ENCODE data around the gene DBI.
A peak's percentile ranks its signal among the peaks of the same experiment; 100 is the strongest.

Gene DBI

GRCh38 chr2:119366649-119367471 is at the start of gene DBI, which contains the start of gene C2orf76:
DBI (plus strand) TSS chr2:119366977; CDS start chr2:119367052, 75 bp downstream.
C2orf76 (minus strand) TSS chr2:119366834; CDS start chr2:119339959, 26,875 bp downstream.
- peak; percentile 83 for DNase-seq (ENCODE audit: low read depth, low spot score)

- no peak for DNase-seq (ENCODE audit: low read depth, low spot score)
Measured at GRCh38 chr2:119317554-119317953, 49.2 kb upstream of the DBI start.

GRCh38 chr2:119319593-119319992 is 47.2 kb upstream of the DBI start:
- no peak for DNase-seq (ENCODE audit: low read depth, low spot score)

DNA sequence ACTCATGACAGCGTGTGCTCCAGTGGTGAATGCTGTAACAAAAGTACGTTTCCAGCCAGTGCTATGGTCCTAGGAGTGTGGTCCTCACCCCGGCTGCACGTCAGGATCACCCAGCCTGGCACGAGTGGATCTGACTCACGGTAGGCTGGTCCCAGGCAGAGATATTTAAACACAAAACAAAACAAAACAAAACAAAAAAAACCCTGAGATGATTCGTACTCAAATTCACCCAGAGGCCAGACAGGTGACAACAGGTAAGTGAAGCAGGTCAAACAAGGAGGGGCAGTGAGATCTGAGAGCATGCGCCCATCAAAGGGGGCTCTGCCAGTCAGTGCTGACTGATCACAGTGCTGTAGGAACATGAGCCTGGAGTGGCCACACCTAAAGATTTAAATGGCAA is 43.3 kb upstream of the DBI start:
- no peak for DNase-seq (ENCODE audit: low read depth, low spot score)

DNA sequence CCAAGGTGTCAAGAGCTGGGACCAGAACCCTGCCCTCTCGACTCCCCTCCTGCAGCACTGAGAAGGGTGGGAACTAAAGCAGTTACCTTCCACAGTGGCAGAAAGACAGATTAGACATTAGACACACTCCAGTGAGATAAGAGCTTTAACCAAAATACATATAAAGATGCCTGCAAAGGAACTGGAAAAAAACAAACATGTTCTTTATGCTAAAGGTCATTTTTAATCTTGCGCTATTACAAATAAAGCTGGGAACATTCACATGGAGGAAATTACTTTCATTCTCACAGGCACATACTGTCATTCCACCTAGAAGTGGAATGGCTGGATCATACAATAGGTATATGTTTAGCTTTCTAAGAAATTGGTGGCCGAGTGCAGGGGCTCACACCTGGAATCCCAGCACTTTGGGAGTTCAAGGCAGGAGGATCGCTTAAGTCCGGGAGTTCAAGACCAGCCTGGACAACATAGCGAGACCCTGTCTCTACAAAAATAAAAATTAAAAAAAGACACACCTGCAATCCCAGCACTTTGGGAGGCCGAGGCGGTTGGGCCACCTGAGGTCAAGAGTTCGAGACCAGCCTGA is 42.0 kb upstream of the DBI start:
- DNase-seq (ENCODE audit: low read depth, low spot score): no peak

DNA sequence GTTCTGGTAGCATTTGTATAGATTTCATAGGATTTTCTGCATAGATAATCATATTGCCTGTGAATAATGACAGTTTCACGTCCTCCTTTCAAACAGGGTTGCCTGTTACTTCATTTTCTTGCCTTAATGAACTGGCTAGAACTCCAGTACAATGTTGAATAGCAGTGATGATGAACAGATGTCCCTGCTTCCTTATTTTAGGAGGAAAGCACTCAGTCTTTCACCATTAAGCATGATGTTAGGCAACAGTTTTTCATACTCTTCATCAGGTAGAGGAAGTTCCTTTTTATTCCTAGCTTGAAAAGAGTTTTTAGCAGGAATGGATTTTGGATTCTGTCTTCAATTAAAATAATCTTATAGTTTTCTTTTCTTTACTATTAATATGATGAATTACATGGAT is 39.8 kb upstream of the DBI start:
- no peak for DNase-seq (ENCODE audit: low read depth, low spot score)

DNA sequence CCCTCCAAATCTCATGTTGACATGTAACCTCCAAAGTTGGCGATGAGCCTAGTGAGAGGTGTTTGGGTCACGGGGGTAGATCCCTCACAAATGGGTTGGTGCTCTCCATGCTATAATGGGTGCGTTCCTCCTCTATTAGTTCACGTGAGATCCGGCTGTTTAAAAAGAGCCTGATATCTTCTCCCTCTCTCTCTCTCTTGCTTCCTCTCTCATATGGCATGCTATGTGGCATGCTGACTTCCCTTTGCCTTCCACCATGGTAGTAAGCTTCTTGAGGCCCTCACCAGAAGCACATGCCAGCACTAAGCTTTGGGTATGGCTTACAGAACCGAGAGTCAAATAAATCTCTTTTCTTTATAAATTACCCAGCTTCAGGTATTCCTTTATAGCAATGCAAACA is 39.3 kb upstream of the DBI start:
- no peak for DNase-seq (ENCODE audit: low read depth, low spot score)

- DNase-seq (ENCODE audit: low read depth, low spot score): no peak
Measured at GRCh38 chr2:119332953-119333352, 33.8 kb upstream of the DBI start.

DNA sequence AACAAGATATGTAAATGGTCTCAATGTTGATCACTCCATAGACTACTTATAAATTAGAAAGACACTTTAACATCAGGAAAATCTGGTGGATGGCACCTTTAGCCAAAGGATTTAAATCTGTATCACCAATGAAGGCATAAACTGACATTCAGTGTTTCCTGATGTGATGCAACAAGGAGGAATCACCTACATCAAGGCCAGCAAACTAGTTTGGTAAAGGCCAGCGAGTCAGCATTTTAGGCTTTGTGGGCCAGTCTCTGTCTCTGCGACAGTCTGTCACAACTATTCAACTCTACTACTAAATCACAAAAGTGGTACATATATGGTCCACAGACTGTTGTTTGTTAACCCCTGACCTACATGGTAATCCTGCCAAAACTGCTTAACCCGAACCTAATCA is 33.4 kb upstream of the DBI start:
- DNase-seq (ENCODE audit: low read depth, low spot score): no peak

DNA sequence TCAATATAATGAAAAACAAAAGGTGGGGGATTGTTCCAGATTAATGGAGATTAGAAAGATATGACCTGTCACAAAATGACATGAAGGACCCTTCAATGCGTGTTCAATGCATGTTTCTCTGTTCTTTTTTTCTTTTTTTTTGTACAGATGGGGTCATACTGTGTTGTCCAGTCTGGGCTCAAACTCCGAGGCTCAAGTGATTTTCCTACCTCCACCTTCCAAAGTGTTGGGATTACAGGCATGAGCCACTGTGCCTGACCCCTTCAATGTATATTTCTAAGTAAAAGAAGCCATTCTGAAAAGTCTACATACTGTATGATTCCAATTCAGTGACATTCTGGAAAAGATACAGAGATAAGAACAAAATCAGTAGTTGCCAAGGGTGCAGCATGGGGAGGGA is 32.9 kb upstream of the DBI start:
- no peak for DNase-seq (ENCODE audit: low read depth, low spot score)

DNA sequence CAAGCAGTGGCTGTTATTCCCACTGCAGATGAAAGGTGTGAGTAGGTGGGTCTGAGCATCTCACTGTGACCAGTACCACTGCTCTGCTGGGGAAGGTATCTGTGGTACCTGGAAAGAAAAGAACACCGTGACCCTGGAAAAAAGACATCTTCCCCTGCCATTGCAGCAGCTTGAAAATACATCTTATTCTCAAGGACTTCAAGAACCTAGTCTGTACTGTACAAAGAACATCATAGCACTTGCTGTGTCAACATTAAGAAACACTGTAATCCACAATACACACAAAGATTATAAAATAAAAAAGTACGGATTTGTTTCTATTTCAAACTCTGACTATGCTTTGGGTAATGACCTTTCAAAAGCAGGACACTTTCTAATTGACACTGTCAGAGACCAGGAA is 29.0 kb upstream of the DBI start:
- DNase-seq (ENCODE audit: low read depth, low spot score): no peak

DNA sequence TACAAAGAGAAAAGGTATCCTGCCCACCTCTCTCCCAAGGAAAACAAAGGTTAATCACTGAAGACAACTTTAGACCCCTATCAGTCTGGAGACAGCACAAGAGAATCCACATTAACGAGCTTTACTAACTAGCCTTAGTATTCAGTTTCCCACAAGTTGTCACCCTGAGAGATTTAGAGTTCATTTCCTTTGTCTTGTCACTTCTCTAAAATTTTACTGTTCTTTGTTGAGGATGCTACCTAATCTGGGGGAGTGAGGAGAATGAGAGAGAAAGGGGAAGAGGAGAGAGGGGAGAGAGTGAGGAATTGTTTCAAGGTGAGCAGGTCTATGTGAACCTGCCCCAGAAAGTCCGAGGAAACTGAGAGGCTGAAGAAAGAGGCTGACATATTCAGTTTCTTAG is 28.5 kb upstream of the DBI start:
- DNase-seq (ENCODE audit: low read depth, low spot score): no peak

- peak; percentile 3 for DNase-seq (ENCODE audit: low read depth, low spot score)
Measured at GRCh38 chr2:119338826-119339561, 27.8 kb upstream of the DBI start.

- DNase-seq (ENCODE audit: low read depth, low spot score): no peak
Measured at GRCh38 chr2:119339562-119339923, 27.2 kb upstream of the DBI start.

DNA sequence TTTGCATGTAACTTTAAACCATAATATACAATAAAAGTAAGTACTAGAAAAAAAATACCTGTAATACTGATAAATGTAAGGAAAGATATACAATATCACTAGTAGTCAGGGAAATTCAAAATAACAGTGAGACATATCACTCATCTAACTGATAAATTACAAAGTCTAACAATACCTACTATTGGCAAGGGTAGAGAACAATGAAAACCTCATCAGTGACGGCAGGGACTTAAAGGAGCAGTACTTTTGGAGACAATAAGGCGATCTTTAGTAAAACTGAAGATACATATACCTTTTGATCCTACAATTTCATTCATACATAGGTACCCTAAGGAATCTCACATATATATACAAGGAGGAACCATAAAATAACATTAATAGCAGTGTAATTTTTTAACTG is 25.1 kb upstream of the DBI start:
- no peak for DNase-seq (ENCODE audit: low read depth, low spot score)

- no peak for DNase-seq (ENCODE audit: low read depth, low spot score)
Measured at GRCh38 chr2:119349289-119349688, 17.5 kb upstream of the DBI start.

GRCh38 chr2:119350311-119350998 is 16.3 kb upstream of the DBI start:
- DNase-seq (ENCODE audit: low read depth, low spot score): no peak

DNA sequence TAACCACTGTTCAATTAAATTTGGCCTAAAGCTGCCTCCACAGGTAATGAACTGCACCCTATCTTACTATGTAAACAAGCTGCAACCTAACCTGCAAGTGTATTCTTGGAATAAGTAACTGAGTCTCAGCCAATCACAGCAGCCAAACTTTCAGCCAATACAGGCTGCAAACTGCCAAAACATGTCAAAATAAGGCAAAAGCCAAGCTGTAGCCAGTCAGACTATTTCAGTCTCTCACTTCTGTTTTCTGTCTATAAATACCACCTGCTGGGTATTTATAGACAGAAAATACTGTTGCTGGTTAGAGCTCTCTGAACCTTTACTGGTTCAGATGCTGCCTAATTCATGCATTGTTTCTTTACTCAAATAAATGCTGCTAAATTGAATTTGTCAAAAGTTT is 14.4 kb upstream of the DBI start:
- DNase-seq (ENCODE audit: low read depth, low spot score): no peak

GRCh38 chr2:119354860-119355259 is 11.9 kb upstream of the DBI start:
- DNase-seq (ENCODE audit: low read depth, low spot score): no peak

DNA sequence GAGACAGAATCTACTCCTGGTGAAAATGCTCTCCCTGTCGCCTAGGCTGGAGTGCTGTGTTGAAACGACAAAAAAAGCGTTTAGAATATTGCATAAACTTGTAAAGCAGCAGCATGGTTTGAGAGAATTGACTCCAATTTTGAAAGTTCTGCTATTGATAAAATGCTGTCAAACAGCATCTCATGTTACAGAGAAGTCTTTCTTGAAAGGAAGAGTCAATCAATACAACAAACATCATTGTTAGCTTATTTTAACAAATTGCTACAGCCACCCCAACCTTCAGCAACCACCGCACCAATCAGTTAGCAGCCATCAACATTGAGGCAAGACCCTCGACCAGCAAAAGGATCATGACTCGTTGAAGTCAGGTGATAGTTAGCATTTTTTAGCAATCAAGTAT is 7.0 kb upstream of the DBI start:
- DNase-seq (ENCODE audit: low read depth, low spot score): no peak

GRCh38 chr2:119360423-119360966 is 6.3 kb upstream of the DBI start:
- DNase-seq (ENCODE audit: low read depth, low spot score): no peak

GRCh38 chr2:119364798-119365197 is 2.0 kb upstream of the DBI start:
- DNase-seq (ENCODE audit: low read depth, low spot score): no peak
